Duodenal mucosa (tissue), 2 donors: ENCODE results near the gene CFAP251.

Experiments used
- H3K27ac ChIP-seq: one replicate; pipeline ENCODE4 v1.7.0; 2013; ENCODE audit warnings: low read depth, low read length
- H3K27me3 ChIP-seq, 2 donors: one replicate each; pipeline ENCODE4 v1.7.0; 2013; ENCODE audit warnings: low read length in 2 of 2, control low read depth in 1 of 2; ENCODE audit not compliant: insufficient read depth in 2 of 2, control insufficient read depth in 1 of 2
- H3K36me3 ChIP-seq, 2 donors: one replicate each; pipeline ENCODE4 v1.7.0; 2013; ENCODE audit warnings: low read length in 2 of 2, control low read depth in 1 of 2; ENCODE audit not compliant: insufficient read depth in 2 of 2, control insufficient read depth in 1 of 2
- H3K4me1 ChIP-seq, 2 donors: one replicate each; pipeline ENCODE4 v1.7.0; 2013; ENCODE audit warnings: low read length in 2 of 2, control low read depth in 1 of 2; ENCODE audit not compliant: insufficient read depth in 2 of 2, control insufficient read depth in 1 of 2
- H3K4me3 ChIP-seq, 2 donors: one replicate each; pipeline ENCODE4 v1.7.0; 2013; ENCODE audit warnings: low read length in 2 of 2, low read depth in 1 of 2
- H3K9ac ChIP-seq, 2 donors: one replicate each; pipeline ENCODE4 v1.7.0; 2013; ENCODE audit warnings: low read length in 2 of 2, low read depth in 1 of 2
- H3K9me3 ChIP-seq, 2 donors: one replicate each; pipeline ENCODE4 v1.7.0; 2013; ENCODE audit warnings: low read length in 2 of 2, control low read depth in 1 of 2; ENCODE audit not compliant: control insufficient read depth in 1 of 2

Gene CFAP251

GRCh38 chr12:122014781-122015180, 96.4 kb downstream of the CFAP251 start:
- no peak overlapping the region for H3K27ac ChIP-seq
- H3K9ac ChIP-seq = no peak overlapping the region
- no peaks in the 10 kb centered on the region for H3K36me3 ChIP-seq
- no peak overlapping the region for H3K4me3 ChIP-seq
- H3K9me3 ChIP-seq = peaks cover 0 to 3% of the 10 kb centered on the region in 2 donors
- H3K4me1 ChIP-seq = no peaks in the 10 kb centered on the region
- H3K27me3 ChIP-seq = no peaks in the 10 kb centered on the region

- H3K4me3 ChIP-seq = no peak overlapping the region
- H3K4me1 ChIP-seq = peaks cover 0 to 8% of the 10 kb centered on the region in 2 donors
- H3K9me3 ChIP-seq = peaks cover 0 to 3% of the 10 kb centered on the region in 2 donors
- H3K27ac ChIP-seq = no peak overlapping the region
- H3K27me3 ChIP-seq = no peaks in the 10 kb centered on the region
- no peaks in the 10 kb centered on the region for H3K36me3 ChIP-seq
- H3K9ac ChIP-seq = no peak overlapping the region
Measured at GRCh38 chr12:122018457-122018856, 100.1 kb downstream of the CFAP251 start.

GRCh38 chr12:122018937-122019336, 100.5 kb downstream of the CFAP251 start:
- Histone ChIP-seq H3K4me1 (peaks cover 1 to 13% of the 10 kb centered on the region in 2 donors), H3K9ac (no peak overlapping the region), H3K36me3 (no peaks in the 10 kb centered on the region), H3K4me3 (no peak overlapping the region), H3K9me3 (peaks cover 0 to 3% of the 10 kb centered on the region in 2 donors), H3K27ac (no peak overlapping the region), H3K27me3 (no peaks in the 10 kb centered on the region)

GRCh38 chr12:122020795-122021192, 102.4 kb downstream of the CFAP251 start:
- Histone ChIP-seq H3K27me3 (no peaks in the 10 kb centered on the region), H3K4me1 (peaks cover 6 to 17% of the 10 kb centered on the region in 2 donors), H3K36me3 (no peaks in the 10 kb centered on the region), H3K4me3 (peak overlapping the region; percentile 46 to 64), H3K9me3 (peaks cover 0 to 3% of the 10 kb centered on the region in 2 donors), H3K27ac (no peak overlapping the region), H3K9ac (peak overlapping the region in 1 of 2 donors; percentile 21)

- peaks cover 6 to 17% of the 10 kb centered on the region in 2 donors for H3K4me1 ChIP-seq
- H3K27ac ChIP-seq = no peak overlapping the region
- H3K9ac ChIP-seq = peak overlapping the region; percentile 2 to 21
- no peaks in the 10 kb centered on the region for H3K27me3 ChIP-seq
- peaks cover 0 to 3% of the 10 kb centered on the region in 2 donors for H3K9me3 ChIP-seq
- H3K36me3 ChIP-seq = no peaks in the 10 kb centered on the region
- peak overlapping the region; percentile 46 to 64 for H3K4me3 ChIP-seq
Measured at GRCh38 chr12:122021193-122021821, 102.9 kb downstream of the CFAP251 start.

- Histone ChIP-seq H3K27me3 (no peaks in the 10 kb centered on the region), H3K4me1 (peaks cover 6 to 17% of the 10 kb centered on the region in 2 donors), H3K9me3 (peaks cover 0 to 3% of the 10 kb centered on the region in 2 donors), H3K27ac (no peak within 1 kb of the TSS), H3K36me3 (no peaks in the 10 kb centered on the region), H3K4me3 (peak within 1 kb of the TSS; percentile 67 to 69), H3K9ac (peak within 1 kb of the TSS; percentile 64 to 68)
Measured at GRCh38 chr12:122021822-122022392, 103.5 kb downstream of the CFAP251 start, which contains the start of gene BCL7A. BCL7A (plus strand) TSS chr12:122021884; CDS start chr12:122022092, 208 bp downstream.

GRCh38 chr12:122022393-122023338, 104.3 kb downstream of the CFAP251 start:
- peak overlapping the region; percentile 64 to 68 for H3K9ac ChIP-seq
- peaks cover 0 to 3% of the 10 kb centered on the region in 2 donors for H3K9me3 ChIP-seq
- peaks cover 6 to 17% of the 10 kb centered on the region in 2 donors for H3K4me1 ChIP-seq
- H3K27ac ChIP-seq = peak overlapping the region; percentile 56
- H3K4me3 ChIP-seq = peak overlapping the region; percentile 67 to 69
- no peaks in the 10 kb centered on the region for H3K27me3 ChIP-seq
- no peaks in the 10 kb centered on the region for H3K36me3 ChIP-seq

- Histone ChIP-seq H3K4me1 (peaks cover 6 to 17% of the 10 kb centered on the region in 2 donors), H3K4me3 (peak overlapping the region; percentile 67 to 69), H3K9me3 (no peaks in the 10 kb centered on the region), H3K9ac (peak overlapping the region; percentile 64 to 68), H3K27ac (peak overlapping the region; percentile 56), H3K27me3 (no peaks in the 10 kb centered on the region), H3K36me3 (no peaks in the 10 kb centered on the region)
Measured at GRCh38 chr12:122023339-122024131, 105.1 kb downstream of the CFAP251 start.

GRCh38 chr12:122024132-122024785, 105.9 kb downstream of the CFAP251 start:
- Histone ChIP-seq H3K9me3 (no peaks in the 10 kb centered on the region), H3K4me1 (peaks cover 6 to 17% of the 10 kb centered on the region in 2 donors), H3K36me3 (no peaks in the 10 kb centered on the region), H3K9ac (peak overlapping the region in 1 of 2 donors; percentile 68), H3K27me3 (no peaks in the 10 kb centered on the region), H3K27ac (peak overlapping the region; percentile 56), H3K4me3 (peak overlapping the region; percentile 67 to 69)
